HuH-7 (cell line): Measurements from ENCODE around the gene KCNIP4.

Experiments used
- DNase-seq: peaks from one replicate; pipeline ENCODE4 v3.0.0; 2011; ENCODE audit warnings: low spot score

Gene KCNIP4

GRCh38 chr4:21041708-21042107 is 906.9 kb downstream of the KCNIP4 start:
- no peak for DNase-seq

GRCh38 chr4:21034728-21035127 is 913.8 kb downstream of the KCNIP4 start:
- DNase-seq, result no peak

DNA sequence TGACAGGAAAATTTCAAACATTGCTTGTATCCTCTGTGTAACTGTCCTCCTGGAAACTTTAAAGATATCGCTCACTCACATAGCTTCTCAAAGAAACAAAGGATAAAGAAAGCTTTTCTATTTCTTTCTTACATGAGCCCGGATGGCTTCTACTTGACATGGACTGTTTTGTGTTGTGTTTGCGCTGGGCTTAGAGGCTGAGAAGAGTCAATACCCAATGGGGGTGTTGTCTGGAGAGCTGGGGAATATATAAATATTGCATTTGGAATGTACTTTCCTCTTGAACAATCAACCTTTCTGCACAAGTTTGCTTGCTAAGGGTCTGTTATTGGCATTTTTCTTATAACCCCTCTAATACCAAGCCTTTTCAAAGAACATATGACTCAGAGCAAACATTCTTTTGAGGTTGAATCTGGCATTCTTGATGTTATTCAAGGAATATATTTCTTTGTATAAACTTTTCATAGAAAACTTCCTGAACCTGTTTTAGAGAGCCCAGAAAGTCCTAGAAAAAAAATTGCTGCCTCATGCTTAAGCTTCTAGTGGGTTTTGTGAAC is 916.4 kb downstream of the KCNIP4 start:
- DNase-seq, result no peak

DNA sequence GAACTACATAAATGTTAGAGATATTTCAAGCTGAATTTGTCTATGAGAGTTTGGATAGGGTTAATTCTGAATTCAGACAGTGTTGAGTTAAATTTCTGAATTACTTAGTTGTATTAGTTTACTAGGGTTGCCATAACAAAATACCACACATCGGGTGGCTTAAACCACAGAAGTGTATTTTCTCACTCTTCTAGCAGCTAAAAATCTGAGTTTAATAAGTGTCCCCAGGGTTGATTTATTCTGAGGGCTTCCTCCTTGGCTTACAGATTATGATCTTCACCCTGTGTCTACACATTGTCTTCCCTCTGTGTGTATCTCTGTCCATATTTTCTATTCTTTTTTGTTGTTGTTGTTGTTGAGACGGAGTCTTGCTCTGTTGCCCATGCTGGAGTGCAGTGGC is 929.8 kb downstream of the KCNIP4 start:
- DNase-seq, result no peak

- DNase-seq, result no peak
Measured at GRCh38 chr4:21013501-21013900, 935.1 kb downstream of the KCNIP4 start.

DNA sequence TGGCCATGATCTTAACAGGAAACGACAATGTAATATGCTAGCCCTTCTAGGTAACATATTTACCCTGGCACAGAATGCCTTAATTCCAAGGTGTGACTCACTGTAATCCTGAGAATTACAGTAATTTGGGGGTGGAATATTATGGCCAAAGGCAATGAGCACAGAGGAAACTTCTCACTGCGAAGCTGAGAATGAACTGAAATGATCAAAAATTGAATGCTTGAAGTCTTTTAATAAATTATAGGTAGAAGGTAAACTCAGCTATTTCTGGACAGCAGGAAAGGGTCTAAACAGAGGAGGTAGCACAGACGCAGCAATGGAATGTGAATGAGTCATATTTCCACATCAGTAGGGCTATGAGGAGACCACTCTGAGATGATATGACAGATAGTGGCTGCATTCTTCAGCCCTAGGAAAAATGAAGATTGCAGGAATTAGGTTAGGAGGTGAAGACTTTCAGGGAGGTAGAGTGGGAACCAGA is 935.7 kb downstream of the KCNIP4 start:
- no peak for DNase-seq

GRCh38 chr4:21011106-21011505 is 937.5 kb downstream of the KCNIP4 start:
- no peak for DNase-seq

DNA sequence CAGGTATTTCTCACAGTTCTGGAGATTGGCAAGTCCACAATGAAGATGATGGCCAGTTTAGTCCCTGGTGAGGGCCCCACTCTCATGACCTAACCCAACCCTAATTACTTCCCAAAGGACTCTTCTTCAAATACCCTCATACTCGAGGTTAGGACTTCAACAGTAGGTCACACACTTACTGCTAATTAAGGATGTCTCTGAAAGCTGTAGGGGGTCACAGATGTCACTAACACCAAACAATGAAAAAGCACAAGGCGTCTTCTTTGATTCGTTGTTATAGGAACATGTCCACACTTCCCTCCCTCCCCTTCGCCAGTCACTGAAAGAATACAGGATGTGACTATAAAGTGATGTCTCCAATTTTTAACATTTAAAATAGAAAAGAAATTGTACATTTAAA is 938.6 kb downstream of the KCNIP4 start:
- DNase-seq, result no peak

GRCh38 chr4:21005647-21006046 is 942.9 kb downstream of the KCNIP4 start:
- no peak for DNase-seq

GRCh38 chr4:21002976-21003375 is 945.6 kb downstream of the KCNIP4 start:
- no peak for DNase-seq

- DNase-seq, result no peak
Measured at GRCh38 chr4:21002286-21002685, 946.3 kb downstream of the KCNIP4 start.

DNA sequence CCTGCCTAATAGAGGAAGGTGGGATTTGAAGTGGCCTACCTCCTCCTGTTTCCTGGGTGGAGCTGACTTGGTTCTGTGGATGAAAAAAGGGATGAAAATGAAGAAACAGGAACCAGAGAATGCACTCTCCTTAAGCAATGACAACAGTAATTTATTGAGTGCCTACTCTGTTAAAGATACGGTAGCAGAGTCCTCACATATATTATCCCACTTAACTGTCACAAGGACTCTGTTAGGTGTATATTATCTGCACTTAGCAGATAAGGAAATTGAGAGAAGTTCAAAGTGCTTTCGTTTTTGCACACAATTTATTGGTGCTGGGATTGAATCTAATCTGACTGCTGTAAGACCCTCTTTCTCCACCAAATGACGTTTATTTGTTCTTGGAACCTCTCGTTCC is 947.1 kb downstream of the KCNIP4 start:
- no peak for DNase-seq

DNA sequence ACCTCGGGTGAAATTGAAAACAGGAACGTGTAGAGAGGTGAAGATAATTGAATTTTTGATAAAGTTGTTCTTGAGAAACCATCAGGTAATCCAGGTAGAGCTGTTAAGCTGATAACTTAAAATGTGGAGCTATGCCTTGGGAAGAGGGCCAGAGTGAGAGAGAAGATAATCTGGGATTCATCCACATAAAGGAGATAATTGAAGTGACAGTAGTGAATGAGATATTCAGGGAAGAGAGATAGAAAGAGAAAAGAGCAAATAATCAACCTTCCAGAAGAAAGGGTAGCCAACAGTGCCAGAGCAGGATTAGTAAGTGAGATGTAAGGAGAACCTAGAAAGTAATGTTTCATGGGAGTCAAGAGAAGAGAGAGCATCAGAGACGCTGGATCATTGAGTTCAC is 950.7 kb downstream of the KCNIP4 start:
- no peak for DNase-seq

DNA sequence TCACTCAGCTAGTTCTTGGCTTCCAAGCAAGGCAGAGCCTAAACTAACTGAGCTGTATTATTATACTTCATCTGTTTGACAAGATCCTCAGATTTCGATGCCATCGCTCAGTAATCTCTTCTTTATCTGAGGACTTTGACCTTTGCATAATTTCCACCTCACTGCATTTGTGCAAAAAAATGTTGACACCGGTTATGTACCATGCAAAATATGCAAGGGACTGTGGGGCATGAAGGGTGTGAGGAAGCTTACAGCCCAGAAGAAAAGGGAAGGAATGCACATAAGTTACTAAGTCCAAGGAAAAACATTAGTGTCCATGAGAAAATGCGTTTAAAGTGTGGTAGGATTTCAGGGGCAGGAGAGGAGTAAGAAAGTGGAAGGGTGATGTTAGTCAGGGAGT is 953.0 kb downstream of the KCNIP4 start:
- no peak for DNase-seq

DNA sequence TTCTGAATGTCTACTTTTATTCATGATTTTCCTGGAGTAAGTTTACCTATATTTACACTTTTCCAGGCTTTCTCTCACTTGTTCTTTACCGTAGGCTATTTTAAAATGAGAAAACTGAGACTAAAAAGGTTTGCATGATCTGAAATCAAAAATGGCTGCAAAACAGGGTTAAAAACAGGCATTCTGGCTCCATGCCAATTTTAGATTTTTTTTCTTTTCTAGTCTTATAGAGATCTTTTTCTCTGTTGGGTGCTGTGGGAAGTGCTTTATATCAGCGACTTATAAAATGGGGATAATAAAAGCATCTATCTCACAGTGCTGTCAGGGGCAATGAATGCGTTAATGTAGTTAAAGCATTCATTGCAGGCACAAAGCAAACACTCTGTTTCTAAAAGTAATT is 953.6 kb downstream of the KCNIP4 start:
- no peak for DNase-seq

GRCh38 chr4:20992002-20992401 is 956.6 kb downstream of the KCNIP4 start:
- no peak for DNase-seq

DNA sequence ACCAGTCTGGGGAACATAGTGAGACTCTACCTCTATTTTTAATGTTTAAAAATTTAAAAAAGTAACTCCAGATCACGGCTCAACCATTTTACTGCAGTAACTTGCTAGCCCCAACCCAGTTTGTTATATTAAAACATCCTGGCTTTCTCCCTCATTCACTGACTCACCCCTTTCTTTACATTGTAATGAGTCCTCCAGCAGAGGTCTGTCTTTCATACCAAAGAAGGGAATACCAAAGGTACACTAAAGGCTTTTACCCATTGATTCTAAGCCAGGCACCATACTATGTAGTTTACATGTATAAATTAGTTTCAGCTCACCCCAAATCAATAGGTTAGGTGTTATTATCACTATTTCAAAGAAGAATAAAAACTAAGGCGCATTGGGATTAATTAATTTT is 961.4 kb downstream of the KCNIP4 start:
- no peak for DNase-seq

DNA sequence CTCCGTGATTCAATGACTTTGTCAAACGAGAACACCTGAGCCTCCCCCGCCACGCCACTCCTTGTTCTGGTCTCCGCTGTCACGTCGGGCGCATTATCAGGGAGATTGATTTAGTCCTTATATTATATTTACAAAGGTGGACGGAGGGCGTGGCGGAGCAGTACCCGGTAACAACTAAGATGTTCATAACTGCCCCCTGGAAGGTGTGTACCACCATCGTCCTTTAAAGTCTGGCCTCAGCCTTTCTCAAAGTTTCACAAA is 964.1 kb downstream of the KCNIP4 start:
- DNase-seq, result no peak

GRCh38 chr4:20983763-20984575 is 964.6 kb downstream of the KCNIP4 start:
- DNase-seq, result no peak

DNA sequence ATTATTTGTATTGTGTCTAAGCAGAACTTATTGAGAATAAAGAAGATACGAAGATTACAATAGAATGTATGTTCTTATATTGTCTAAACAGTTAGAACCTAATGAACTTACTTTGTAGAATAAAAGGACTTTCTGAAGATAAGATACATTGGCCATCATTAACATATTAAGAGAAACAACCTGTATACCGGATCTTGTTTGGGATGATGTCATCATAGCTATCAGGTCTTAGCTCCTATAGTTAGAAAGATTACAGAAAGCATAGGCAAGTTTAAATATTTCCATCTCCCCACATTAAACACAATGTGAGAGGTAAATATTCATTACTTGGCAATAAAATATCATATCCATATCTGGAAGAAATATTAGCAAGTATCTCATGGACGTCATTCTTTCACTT is 966.0 kb downstream of the KCNIP4 start:
- DNase-seq, result no peak

DNA sequence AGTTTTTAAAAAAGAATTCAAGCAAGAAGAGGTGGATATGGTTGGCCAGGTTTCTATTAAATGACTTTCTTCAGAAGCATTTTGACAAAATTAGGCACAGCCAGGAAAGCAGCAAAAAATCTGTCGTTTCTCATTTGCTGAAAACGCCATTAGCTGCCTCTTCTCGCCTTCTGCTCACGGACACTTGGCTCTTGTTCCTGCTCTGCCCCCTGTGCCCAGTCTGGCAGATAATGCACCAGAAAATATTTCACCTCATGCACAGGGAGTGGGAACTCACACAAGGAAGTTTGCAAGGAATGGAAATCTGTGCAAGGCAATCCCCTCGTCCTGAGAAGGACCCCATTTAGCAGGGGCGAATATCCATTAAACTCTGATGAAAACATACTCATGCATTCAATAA is 988.3 kb downstream of the KCNIP4 start:
- no peak for DNase-seq

DNA sequence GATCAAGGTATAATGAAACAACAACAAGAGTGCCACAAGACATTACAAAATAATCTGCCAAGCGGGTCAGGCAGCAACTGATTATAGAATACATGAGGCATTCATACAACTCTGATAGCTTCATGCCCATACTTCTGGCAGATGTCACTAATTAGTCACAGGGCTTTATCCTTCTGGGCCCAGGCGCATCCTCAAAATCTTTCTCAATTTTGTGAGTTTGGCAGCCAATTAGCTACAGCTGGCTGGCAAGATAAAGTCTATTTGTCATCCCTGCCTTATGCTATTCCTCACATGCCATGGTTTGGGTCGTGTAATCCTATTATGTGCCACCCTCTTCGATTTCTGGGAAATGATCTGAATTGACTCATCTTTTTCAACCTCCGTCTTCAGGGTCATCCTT is 994.0 kb downstream of the KCNIP4 start:
- no peak for DNase-seq

- DNase-seq, result no peak
Measured at GRCh38 chr4:20944961-20945360, 1003.6 kb downstream of the KCNIP4 start.

GRCh38 chr4:20944451-20944850 is 1004.1 kb downstream of the KCNIP4 start:
- no peak for DNase-seq
